ENCODE measurements around the gene TBC1D14.

GRCh38 chr4:7067126-7067451, 157.5 kb downstream of the TBC1D14 start:
- no peak for TF ChIP-seq CTCF (IDR thresholded peaks at IDR 0.05; ENCODE audit: insufficient read depth, low read length, poor library complexity, severe bottlenecking)
- TF ChIP-seq EZH2phosphoT487 (conservative IDR thresholded peaks at IDR 0.05; ENCODE audit: low read length): no peak

Data from SU-DHL-6 (cell line).